MCF 10A (cell line): ENCODE measurements around the gene CPNE5. TPM values are rescaled to one million over a fixed set of nuclear protein-coding genes. Genes with fewer than 3 reads are reported as not detected.

ENCODE experiments used
- BruUV-seq: library from RNA; stranded (reverse); fragments of 400-500 nt; replicated peaks from 2 replicates; lab custom pipeline; 2021; lab: Mats Ljungman, UMichigan
- CTCF ChIA-PET: fragments of 300-600 bp; sonication (Branson Sonifier 250); formaldehyde crosslinking; extraction: SDS; loops from one replicate; lab custom pipeline; 2021; ENCODE audit warnings: antibody characterized with exemption, inconsistent platforms; lab: Yijun Ruan, JAX
- POLR2A ChIA-PET: fragments of 300-600, 350-650 bp; sonication (Branson Sonifier 250); formaldehyde crosslinking; extraction: SDS; loops from one replicate; lab custom pipeline; 2020; ENCODE audit warnings: antibody characterized with exemption, inconsistent platforms; lab: Yijun Ruan, JAX
- DNase-seq: peaks from one replicate; pipeline ENCODE4 v3.0.0-alpha.2; 2018; ENCODE audit not compliant: unreplicated experiment
- H3K27ac Mint-ChIP-seq: one replicate; pipeline ENCODE4 v1.8.0; 2022; ENCODE audit warnings: mild to moderate bottlenecking, low read depth, mixed read lengths; ENCODE audit not compliant: unreplicated experiment
- H3K27me3 Mint-ChIP-seq: one replicate; pipeline ENCODE4 v1.8.0; 2022; ENCODE audit warnings: mixed read lengths; ENCODE audit not compliant: insufficient read depth, unreplicated experiment
- H3K36me3 Mint-ChIP-seq: one replicate; pipeline ENCODE4 v1.8.0; 2022; ENCODE audit warnings: mild to moderate bottlenecking, moderate library complexity, mixed read lengths; ENCODE audit not compliant: insufficient read depth, unreplicated experiment
- H3K4me1 Mint-ChIP-seq: one replicate; pipeline ENCODE4 v1.8.0; 2022; ENCODE audit warnings: mixed read lengths; ENCODE audit not compliant: insufficient read depth, unreplicated experiment
- H3K4me3 Mint-ChIP-seq: one replicate; pipeline ENCODE4 v1.8.0; 2022; ENCODE audit warnings: mild to moderate bottlenecking, moderate library complexity, mixed read lengths; ENCODE audit not compliant: unreplicated experiment
- H3K9me3 Mint-ChIP-seq: one replicate; pipeline ENCODE4 v1.8.0; 2022; ENCODE audit warnings: mixed read lengths; ENCODE audit not compliant: unreplicated experiment
- CTCF ChIP-seq: fragments of 200-600 bp; IDR thresholded peaks from one replicate; pipeline ENCODE4 v1.8.0; 2022; ENCODE audit warnings: antibody characterized with exemption, mild to moderate bottlenecking; ENCODE audit not compliant: unreplicated experiment
- intact Hi-C: fragments of 100-400 bp; cut with micrococcal nuclease; formaldehyde crosslinking; loops from 2 replicates; pipeline ENCODE4 v1.14.1; 2022
- total RNA-seq: library from RNA; stranded (reverse); gene quantifications from 2 replicates; pipeline ENCODE4 v1.2.3, GENCODE V29; 2022

CPNE5 gene
- total RNA-seq, 1 experiment from 2014 or later, result not detected

- Mint-ChIP-seq H3K27ac (no peak overlapping the region), H3K4me1 (peaks cover 19% of the 10 kb centered on the region), H3K4me3 (no peak overlapping the region), H3K9me3 (no peaks in the 10 kb centered on the region), H3K36me3 (no peaks in the 10 kb centered on the region), H3K27me3 (no peaks in the 10 kb centered on the region)
- intact Hi-C loops, result no loop called here
- ChIA-PET CTCF (interaction anchor here (0.7 kb wide), 1 partner anchor 51 kb away, joined by 4 read pairs; no protein-coding TSS in a partner anchor), POLR2A (no interaction called here)
- DNase-seq, result no peak
- BruUV-seq, result no TSS peak
- no peak for TF ChIP-seq CTCF
These were observed 15.7 kb downstream of the CPNE5 start for GRCh38 chr6:36823421-36824096.

GRCh38 chr6:36822506-36823269, 16.6 kb downstream of the CPNE5 start:
- Mint-ChIP-seq H3K4me1 (peaks cover 18% of the 10 kb centered on the region), H3K9me3 (no peaks in the 10 kb centered on the region), H3K4me3 (no peak overlapping the region), H3K27me3 (no peaks in the 10 kb centered on the region), H3K36me3 (no peaks in the 10 kb centered on the region), H3K27ac (no peak overlapping the region)
- intact Hi-C loops, result no loop called here
- BruUV-seq, result no TSS peak
- CTCF ChIA-PET, result no interaction called here
- TF ChIP-seq CTCF, result no peak
- POLR2A ChIA-PET, result no interaction called here
- DNase-seq, result no peak

DNA sequence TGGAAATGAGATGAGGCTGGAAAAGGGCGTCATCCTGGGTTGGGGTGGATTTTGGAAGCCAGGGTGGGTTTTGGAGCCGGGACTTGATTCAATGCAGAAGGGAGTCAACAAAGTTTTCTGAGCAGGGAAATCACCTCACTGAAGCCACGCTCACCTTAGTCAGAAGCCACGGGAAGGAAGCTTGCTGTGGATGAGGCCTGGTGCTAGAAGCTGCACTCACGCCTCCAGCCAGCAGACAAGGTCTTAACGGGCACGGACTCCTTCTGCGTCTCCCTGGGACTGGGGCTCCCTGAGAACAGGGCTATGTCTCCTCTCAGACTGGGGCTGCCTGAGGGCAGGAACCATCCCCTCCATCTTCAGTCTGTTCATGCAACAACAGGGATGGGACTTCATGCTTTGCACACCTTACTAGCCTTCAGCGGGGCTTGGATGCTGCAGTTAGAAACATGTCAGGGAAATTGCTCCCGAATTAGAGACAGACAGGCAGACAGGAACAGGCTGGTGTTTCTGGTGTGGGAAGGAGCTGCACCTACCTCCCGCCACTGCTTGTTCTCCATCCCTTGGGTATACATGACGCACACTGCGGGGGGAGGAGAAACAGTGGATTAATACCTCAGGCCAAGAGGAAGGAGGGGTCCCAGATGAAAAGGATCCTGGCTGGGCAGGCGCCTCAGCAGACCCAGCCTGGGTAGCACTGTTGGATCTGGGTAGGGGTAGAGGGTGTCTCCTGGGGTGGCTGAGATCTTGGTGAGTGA, 17.5 kb downstream of the CPNE5 start:
- CTCF ChIA-PET, result no interaction called here
- no peak for DNase-seq
- BruUV-seq, result no TSS peak
- H3K27me3 Mint-ChIP-seq, result no peaks in the 10 kb centered on the region
- no peaks in the 10 kb centered on the region for H3K36me3 Mint-ChIP-seq
- no peak overlapping the region for H3K4me3 Mint-ChIP-seq
- intact Hi-C loops, result no loop called here
- POLR2A ChIA-PET, result no interaction called here
- no peaks in the 10 kb centered on the region for H3K9me3 Mint-ChIP-seq
- H3K27ac Mint-ChIP-seq, result no peak overlapping the region
- H3K4me1 Mint-ChIP-seq, result peaks cover 9% of the 10 kb centered on the region
- no peak for TF ChIP-seq CTCF
